Nephron progenitor cell (in vitro differentiated cells): ENCODE data around the gene PPP6C.
"Not testable (repeated sequence)": the region's sequence is repeated elsewhere in the genome, so short reads cannot be mapped to it uniquely, and the experiment has no call there.

Experiments used
- DNase-seq: peaks from one replicate; pipeline ENCODE4 v3.0.0; 2021
- H3K27ac Mint-ChIP-seq: 2 replicates; pipeline ENCODE4 v1.8.0; 2021; ENCODE audit warnings: mild to moderate bottlenecking, moderate library complexity, mixed read lengths
- H3K27me3 Mint-ChIP-seq: 2 replicates; pipeline ENCODE4 v1.8.0; 2021; ENCODE audit warnings: mild to moderate bottlenecking, low read depth, mixed read lengths; ENCODE audit not compliant: poor library complexity
- H3K36me3 Mint-ChIP-seq: 2 replicates; pipeline ENCODE4 v1.8.0; 2021; ENCODE audit warnings: low read depth, mixed read lengths
- H3K4me1 Mint-ChIP-seq: 2 replicates; pipeline ENCODE4 v1.8.0; 2021; ENCODE audit warnings: mixed read lengths
- H3K4me3 Mint-ChIP-seq: 2 replicates; pipeline ENCODE4 v1.8.0; 2021; ENCODE audit warnings: mild to moderate bottlenecking, moderate library complexity, mixed read lengths
- H3K9me3 Mint-ChIP-seq: 2 replicates; pipeline ENCODE4 v1.8.0; 2021; ENCODE audit warnings: mild to moderate bottlenecking, moderate library complexity, mixed read lengths
- TF ChIP-seq, protein P1 (sequence below): fragments of 200-600 bp; sonication (generic); IDR thresholded peaks from 2 replicates; pipeline ENCODE4 v1.5.0; 2021; ENCODE audit warnings: antibody characterized with exemption

PPP6C gene

DNA sequence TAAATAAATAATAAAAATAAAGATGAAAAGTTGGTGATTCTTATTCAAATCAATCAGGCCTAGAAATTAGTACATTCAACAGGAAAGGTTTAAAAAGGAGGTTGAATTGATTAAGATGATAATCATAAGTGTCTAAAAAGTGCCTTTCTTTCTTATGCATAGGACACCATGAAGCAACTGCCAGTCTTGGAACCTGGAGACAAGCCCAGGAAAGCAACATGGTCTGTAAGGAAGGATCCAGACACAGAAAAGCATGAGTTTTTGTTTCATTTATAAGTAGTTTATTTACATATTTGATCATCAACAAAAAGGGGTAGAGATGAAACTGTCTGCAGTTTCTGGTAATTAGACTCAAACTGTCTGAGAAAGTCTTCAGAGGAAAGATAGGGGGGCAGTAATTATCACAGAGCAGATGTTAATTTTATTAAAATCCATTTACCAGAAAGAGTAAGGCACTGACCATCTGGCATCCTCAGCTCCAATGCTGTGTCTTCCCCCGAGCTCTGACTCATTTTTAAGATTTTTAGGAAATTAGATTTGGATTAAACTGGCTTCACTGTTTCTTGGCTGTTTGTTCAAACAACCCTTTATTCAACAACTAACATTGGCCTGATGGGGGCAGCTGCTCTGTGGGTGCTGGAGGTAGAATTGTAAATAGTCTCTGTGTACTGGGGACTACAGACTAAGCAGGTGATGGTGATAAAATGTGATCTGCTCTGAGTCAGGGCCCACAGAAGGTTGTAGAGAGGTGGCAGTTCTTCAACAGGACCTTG, 13.4 kb upstream of the PPP6C start:
- Mint-ChIP-seq H3K9me3 (no peaks in the 10 kb centered on the region), H3K27ac (peak overlapping the region; percentile 77), H3K4me3 (no peak overlapping the region), H3K27me3 (peaks cover 7% of the 10 kb centered on the region), H3K36me3 (peaks cover 34% of the 10 kb centered on the region), H3K4me1 (peaks cover 17% of the 10 kb centered on the region)
- TF ChIP-seq, protein P1, sequence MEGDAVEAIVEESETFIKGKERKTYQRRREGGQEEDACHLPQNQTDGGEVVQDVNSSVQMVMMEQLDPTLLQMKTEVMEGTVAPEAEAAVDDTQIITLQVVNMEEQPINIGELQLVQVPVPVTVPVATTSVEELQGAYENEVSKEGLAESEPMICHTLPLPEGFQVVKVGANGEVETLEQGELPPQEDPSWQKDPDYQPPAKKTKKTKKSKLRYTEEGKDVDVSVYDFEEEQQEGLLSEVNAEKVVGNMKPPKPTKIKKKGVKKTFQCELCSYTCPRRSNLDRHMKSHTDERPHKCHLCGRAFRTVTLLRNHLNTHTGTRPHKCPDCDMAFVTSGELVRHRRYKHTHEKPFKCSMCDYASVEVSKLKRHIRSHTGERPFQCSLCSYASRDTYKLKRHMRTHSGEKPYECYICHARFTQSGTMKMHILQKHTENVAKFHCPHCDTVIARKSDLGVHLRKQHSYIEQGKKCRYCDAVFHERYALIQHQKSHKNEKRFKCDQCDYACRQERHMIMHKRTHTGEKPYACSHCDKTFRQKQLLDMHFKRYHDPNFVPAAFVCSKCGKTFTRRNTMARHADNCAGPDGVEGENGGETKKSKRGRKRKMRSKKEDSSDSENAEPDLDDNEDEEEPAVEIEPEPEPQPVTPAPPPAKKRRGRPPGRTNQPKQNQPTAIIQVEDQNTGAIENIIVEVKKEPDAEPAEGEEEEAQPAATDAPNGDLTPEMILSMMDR = no peak
- DNase-seq = no peak

DNA sequence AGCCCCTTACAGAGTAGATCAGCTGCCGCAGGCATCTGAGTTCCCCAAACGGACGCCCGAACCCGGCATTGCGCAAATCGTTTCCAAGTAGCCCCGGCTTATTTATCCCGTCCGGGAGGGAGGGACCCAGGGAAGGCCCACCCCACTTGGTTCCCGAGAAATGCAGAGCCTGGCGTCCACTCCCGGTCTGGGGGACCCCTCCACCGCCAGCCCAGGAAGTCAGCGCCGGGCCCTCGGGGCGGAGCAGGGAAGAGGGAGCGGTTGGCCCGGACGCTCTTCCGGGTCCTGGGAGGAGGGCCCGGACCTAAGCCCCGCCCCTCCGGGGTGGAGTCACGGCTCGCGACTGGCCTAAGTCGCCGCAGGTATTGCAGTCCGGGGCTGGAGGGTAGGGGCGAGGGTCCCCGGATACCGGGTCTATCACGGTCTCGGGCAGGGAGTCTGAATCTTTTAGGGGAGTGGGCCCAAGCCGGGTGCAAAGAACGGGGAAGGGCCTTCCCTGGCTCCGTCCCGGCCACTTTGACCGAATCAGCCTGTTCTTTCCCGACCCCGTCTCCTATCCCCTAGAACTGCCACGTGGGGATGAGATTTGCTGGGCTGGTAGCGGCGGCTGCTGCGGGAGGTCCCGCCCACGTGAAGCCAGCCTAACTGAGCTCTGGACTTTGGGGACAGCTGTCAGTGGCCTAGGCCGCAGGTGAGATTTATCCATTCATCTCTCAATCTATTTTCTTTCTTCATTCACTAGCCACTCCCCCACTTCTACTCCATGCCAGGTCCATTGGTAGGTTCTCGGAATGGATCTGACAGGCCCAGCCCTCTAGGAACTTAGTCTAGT, 10.8 kb upstream of the PPP6C start, which contains the start of gene RABEPK:
Gene RABEPK (plus strand): TSS at position 327 of the 832 bp plus-strand sequence. CDS start 2,472 bp downstream, outside the sequence.
- Mint-ChIP-seq H3K27me3 (peaks cover 17% of the 10 kb centered on the region), H3K27ac (peak within 1 kb of the TSS; percentile 92), H3K9me3 (no peaks in the 10 kb centered on the region), H3K36me3 (peaks cover 16% of the 10 kb centered on the region), H3K4me3 (peak within 1 kb of the TSS; percentile 82), H3K4me1 (peaks cover 17% of the 10 kb centered on the region)
- TF ChIP-seq, protein P1 = no peak
- peak; percentile 97 for DNase-seq

DNA sequence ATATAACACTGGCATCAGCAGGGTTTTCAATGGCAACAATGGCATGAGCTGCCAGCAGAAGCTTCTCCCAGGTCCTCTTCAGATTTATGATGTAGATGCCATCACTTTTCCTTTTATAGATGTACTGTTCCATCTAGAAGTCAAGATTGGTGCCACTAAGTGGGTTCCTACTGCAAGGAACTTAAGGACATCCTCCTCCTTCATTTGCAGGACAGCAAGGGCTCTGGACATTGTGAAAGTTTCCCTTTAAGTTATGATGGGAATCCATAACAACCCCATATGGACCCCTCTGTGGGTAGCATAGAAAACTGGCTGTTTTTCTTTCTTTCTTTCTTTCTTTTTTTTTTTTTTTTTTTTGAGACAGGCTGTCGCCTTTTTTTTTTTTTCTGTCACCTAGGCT, 6.0 kb upstream of the PPP6C start:
- H3K36me3 Mint-ChIP-seq, H3K4me3 Mint-ChIP-seq, DNase-seq, H3K9me3 Mint-ChIP-seq, H3K4me1 Mint-ChIP-seq, H3K27ac Mint-ChIP-seq: not testable (repeated sequence)
- H3K27me3 Mint-ChIP-seq = peaks cover 17% of the 10 kb centered on the region

DNA sequence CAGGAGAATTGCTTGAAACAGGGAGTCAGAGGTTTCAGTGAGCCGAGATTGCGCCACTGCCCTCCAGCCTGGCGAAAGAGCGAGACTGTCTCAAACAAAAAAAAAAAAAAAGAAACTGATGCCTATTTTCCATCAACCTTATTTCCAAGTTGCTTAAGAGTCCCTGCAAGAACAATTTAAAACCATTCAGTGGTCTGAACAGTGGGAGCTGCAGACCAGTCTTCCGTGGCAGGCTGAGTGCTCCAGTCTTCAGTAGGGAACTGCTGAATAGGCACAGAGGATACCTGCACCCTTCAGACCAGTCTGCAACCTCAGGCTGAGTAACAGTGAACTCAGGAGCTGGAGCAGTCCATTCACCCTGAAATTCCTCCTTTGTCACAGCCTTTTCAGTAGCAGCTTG, 4.9 kb upstream of the PPP6C start:
- not testable (repeated sequence) for DNase-seq, H3K4me3 Mint-ChIP-seq, H3K27ac Mint-ChIP-seq, H3K9me3 Mint-ChIP-seq, H3K36me3 Mint-ChIP-seq
- peaks cover 17% of the 10 kb centered on the region for H3K27me3 Mint-ChIP-seq
- peaks cover 14% of the 10 kb centered on the region for H3K4me1 Mint-ChIP-seq

DNA sequence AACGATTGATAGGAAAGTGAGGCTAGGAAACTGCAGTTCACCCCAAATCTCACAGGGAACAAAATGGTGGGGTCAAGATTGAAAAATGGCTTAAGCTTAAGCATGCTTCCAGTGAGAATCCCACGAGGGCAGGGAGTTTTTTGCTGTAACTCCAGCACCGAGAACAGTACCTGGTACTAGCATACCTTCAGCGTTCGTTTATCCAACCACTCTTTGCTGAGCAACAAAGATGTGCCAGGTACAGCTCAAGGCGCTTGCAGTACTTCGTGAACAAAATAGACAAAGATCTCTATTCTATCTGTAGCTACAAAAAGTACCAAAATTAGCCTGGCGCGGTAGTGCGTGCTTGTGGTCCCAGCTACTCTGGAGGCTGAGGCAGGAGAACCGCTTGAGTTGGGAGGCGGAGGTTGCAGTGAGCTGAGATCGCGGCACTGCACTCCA, 778 bp upstream of the PPP6C start:
- Mint-ChIP-seq H3K4me3 (peak overlapping the region; percentile 96), H3K4me1 (peaks cover 26% of the 10 kb centered on the region), H3K27me3 (no peaks in the 10 kb centered on the region), H3K36me3 (no peaks in the 10 kb centered on the region), H3K27ac (peak overlapping the region; percentile 90), H3K9me3 (no peaks in the 10 kb centered on the region)
- TF ChIP-seq, protein P1 = no peak
- peak; percentile 11 for DNase-seq

DNA sequence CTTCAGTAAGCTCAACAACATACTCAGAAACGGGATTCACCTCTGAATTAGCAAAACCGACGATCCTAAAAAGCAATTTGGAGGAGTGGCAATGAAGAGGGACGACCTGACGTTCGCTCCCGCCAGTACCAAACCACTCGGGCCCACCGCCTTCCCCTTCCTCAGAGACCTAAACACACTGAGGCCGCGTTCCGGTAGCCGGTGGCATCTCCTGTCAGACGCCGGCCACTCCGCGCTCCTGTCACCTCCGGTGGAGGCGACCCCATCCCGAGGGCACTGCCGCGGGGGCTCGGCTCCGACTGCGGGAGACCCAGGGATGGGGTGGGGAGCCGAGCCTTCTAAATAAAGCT, 617 bp downstream of the PPP6C start:
- peaks cover 26% of the 10 kb centered on the region for H3K4me1 Mint-ChIP-seq
- TF ChIP-seq, protein P1 = no peak
- no peaks in the 10 kb centered on the region for H3K36me3 Mint-ChIP-seq
- H3K27me3 Mint-ChIP-seq = no peaks in the 10 kb centered on the region
- H3K9me3 Mint-ChIP-seq = no peaks in the 10 kb centered on the region
- peak; percentile 50 for DNase-seq
- peak overlapping the region; percentile 36 for H3K27ac Mint-ChIP-seq
- peak overlapping the region; percentile 96 for H3K4me3 Mint-ChIP-seq
